Colon (tissue), 2 donors: Measurements from ENCODE around the gene CATSPER4.
"Not testable (repeated sequence)": the region's sequence is repeated elsewhere in the genome, so short reads cannot be mapped to it uniquely, and the experiment has no call there.

Experiments
- FAIRE-seq: peaks from 2 replicates; lab custom pipeline; 2012; peaks lifted over from hg19 to GRCh38; lab: Jason Lieb, UNC
- donor health status: control.
- donor health status: control.

CATSPER4 gene

GRCh38 chr1:26195805-26196204 is 5.4 kb downstream of the CATSPER4 start:
- no peak for FAIRE-seq

DNA sequence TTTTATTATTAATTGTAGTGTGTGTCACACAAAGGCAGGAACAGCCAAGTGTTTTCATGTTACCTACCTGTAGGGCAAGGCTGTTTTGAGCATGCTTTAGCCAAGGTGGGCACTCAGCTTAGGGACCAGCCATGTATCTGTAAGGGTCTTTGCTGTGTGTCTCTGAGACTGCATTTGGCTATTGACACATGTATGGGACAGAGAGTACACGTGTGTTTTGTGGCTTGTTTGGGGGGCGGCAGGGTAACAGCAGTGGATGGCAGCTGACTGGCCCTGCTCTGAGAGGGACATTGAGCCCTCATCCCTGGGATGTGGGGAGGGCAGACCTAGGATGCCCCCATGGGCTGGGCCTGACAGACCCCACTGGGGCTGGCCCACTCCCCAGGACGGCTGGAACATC is 6.9 kb downstream of the CATSPER4 start:
- no peak for FAIRE-seq

DNA sequence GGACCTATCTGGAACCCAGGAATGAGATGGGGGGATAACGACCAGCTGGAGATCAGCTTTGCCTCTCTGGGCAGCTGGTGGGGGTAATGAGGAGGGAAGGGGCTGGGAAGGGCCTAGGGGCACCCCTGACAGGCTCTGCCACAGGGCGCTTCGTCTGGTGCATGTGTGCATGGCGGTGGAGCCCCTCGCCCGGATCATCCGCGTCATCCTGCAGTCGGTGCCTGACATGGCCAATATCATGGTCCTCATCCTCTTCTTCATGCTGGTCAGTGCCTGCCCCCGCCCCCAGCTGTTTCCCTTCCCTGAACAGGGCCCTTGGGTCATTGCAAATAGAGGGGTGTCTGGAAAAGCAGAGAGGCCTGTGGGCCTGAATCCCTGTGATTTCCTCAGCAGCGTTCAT is 7.4 kb downstream of the CATSPER4 start:
- FAIRE-seq: no peak

- no peak for FAIRE-seq
These were observed 10.0 kb downstream of the CATSPER4 start for GRCh38 chr1:26200413-26200812.

DNA sequence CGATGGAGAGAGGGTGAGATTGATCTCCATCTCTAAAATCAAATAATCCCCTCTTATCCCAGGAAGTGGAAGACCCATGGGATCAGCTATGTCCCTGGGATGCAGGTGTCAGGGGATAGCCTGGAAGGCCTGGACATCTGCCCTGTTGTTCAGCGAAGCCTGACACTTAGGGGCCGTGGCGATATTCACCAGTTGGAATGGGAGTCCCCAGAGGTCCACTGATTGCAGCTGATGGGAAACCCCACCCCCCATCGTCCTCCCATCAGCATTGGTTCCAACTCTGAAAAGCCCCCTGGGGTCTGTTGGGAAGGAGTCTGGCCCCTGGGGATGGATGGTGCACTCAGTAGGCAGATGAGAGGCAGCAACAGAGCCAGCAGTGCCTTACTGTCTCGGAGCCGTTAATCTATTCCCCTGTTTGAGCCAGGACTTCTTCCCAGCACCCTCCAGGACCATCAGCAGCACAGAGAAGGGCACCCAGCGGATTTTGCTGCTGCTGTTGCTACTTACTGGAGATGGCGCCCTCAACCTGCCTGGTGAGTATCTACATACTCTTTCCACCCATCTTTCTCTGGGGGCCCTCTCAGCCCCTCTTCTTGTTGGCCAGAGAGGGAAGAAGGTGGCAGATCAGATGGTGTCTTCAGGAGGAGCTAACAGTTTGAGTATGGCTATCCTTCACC is 13.4 kb downstream of the CATSPER4 start:
- no peak for FAIRE-seq

- FAIRE-seq: no peak
These were observed 19.9 kb downstream of the CATSPER4 start for GRCh38 chr1:26210147-26210870.

DNA sequence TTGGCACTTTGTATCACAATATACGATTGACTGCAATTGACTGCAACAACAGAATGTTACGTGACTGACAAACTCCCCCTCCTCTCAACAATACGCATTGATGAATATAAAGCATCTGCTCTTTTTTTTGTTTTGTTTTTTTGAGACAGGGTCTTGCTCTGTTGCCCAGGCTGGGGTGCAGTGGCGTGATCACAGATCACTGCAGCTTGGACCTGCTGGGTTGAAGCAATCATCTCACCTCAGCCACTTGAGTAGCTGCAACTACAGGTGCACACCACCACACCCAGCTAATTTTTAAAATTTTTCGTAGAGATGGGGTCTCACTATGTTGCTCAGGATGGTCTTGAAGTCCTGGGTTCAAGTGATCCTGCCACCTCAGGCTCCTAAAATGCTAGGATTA is 22.3 kb downstream of the CATSPER4 start:
- no peak for FAIRE-seq

- no peak for FAIRE-seq
These were observed 23.0 kb downstream of the CATSPER4 start for GRCh38 chr1:26213335-26213905.

GRCh38 chr1:26215246-26215645 is 24.8 kb downstream of the CATSPER4 start:
- no peak for FAIRE-seq

DNA sequence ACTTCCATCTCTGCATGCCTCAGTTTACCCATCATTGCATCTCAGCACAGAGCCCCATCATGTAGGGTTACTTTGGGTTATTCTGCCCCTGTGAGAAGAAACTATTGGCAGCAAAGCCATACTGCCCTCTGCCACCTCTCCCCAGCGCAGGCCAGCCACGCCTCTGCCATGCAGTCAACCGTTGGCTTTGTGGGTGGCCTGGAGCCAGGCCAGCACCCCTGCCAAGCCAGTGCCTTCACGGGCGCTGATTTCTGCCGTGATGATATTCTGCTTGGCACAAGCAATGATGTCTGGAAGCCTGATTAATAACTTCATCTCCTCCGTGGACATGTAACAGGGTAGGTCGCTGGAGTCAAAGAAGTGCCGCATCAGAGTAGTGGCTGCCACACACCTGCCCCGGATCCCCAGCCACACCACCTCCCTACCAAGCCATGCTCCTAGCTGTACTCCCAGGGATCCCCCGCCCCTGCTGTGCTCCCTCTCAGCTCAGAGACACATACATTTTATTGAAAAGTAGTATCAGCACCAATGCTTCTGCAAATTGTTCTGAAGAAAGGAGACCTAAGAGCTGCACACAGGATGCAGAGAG is 28.6 kb downstream of the CATSPER4 start:
- FAIRE-seq: no peak

DNA sequence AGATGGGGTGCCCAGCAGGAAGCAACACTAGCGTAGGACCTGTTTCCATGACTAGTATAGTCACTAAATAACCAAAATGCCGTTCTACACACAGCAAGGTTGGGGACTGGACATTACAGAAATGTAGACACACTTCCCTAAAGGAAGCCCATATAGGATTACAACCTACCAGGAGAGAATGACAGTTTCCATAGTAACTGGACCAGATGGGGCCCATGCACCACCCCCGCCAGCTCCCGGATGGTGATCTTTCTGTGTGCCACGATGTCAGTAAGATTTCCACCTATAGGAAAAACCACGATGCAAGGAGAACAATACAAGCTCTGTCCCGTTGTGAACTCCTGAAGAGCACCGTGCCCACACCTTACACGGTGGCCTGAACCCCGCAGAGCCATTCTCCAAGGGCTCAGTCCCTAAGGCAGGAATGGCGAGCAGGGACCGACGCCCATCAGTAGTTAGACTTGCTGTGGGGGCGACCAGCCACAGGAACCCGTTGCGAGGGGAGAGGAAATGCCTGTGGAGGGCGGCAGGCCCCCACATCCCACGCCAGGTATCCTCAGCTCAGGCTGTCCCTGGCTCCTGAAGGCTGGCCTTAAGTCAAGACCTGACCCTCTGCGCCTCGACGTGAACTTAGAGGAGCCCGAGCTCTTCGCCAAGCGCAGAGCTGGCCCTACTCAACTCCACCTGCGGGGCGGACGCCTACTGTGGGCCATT is 30.0 kb downstream of the CATSPER4 start:
- FAIRE-seq: no peak

GRCh38 chr1:26221094-26221493 is 30.7 kb downstream of the CATSPER4 start:
- no peak for FAIRE-seq

DNA sequence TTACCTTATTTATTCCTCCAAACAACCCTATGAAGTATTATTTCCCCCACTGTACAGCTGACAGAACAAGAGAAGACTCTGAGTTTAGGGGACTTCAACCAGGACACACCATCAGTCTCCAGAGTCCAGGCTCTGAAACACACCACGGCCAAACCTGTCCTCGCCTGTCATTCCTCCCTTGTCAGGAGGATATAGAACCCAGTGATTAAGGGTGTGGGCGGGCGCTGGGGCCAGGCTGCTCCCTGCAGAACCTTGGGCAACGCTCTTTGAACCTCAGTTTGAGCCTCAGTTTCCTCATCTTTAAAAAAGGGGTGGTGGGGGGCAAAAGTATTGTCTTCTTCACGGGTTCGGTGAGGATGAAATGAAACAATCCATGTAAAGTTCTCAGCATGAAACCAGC is 34.2 kb downstream of the CATSPER4 start:
- no peak for FAIRE-seq

DNA sequence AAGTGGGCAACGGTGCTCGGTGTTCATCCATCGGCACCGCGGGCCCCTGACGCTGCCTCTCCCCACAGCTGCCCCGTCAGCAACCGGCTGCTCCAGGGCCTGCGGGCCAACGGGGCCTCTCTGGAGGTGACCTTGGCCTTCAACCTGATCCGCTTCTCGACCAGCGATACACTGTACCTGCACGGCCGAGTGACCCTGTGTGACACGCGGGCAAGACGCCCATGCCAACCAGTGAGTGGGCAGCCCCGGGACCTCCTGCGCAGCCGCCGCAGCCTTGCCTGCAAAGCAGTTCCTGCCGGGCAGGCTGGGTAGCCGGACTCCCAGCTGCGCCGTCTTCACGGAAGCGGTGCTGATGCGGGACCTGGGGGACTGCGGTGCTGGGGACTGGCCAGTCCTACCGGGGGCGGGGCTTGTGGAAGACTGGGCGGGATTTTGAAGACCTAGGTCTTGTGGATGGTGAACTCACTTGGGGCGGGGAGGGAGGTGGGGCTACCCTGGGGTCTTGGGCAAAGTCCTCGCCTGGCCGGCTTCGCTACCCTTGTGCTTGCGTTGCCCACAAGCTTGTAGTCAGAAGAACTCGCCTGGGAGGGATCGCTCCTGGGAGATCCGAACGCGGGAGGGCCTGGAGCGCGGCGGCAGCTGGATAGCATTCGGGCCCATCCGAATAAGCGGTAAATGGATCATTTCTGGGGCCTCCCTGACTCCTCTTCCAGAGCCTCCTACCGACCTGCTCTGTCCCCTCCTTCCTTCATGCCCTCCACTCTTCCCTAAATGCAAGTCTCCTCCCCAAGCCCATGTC is 34.8 kb downstream of the CATSPER4 start:
- FAIRE-seq: no peak

GRCh38 chr1:26230682-26231081 is 40.3 kb downstream of the CATSPER4 start:
- not testable (repeated sequence) for FAIRE-seq

- peak; percentile 72 for FAIRE-seq
These were observed 43.7 kb downstream of the CATSPER4 start, which contains the start of gene CEP85 for GRCh38 chr1:26233903-26234643. CEP85 (plus strand) TSS chr1:26234200; CDS start chr1:26239784, 5,584 bp downstream.

GRCh38 chr1:26234644-26235370 is 44.4 kb downstream of the CATSPER4 start:
- no peak for FAIRE-seq

GRCh38 chr1:26237230-26237966 is 47.0 kb downstream of the CATSPER4 start:
- no peak for FAIRE-seq

GRCh38 chr1:26239936-26240335 is 49.5 kb downstream of the CATSPER4 start:
- FAIRE-seq: no peak
